Measurements from ENCODE around the gene OR10AD1. TPM values are rescaled to one million over a fixed set of nuclear protein-coding genes. Genes with fewer than 3 reads are reported as not detected.

OR10AD1 gene
- total RNA-seq, 3 donors from 2014 or later: not detected

DNA sequence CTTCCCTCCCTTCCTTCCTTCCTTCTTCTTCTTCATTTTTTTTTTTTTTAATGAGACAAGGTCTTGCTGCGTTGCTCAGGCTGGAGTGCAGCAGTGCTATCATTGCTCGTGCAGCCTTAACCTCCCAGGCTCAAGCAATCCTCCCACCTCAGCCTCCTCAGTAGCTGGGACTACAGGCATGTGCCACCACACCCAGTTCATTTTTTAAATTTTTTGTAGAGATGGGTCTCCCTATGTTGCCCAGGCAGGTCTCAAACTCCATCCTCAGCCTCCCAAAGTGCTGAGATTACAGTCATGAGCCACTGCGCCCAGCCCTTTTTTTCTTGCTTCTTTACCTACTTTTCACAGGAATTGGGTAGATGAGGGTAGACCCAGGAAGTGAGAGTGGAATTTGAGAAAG lies 1.6 kb downstream of the OR10AD1 start:
- H3K36me3 ChIP-seq: no peaks in the 10 kb centered on the region
- H3K4me3 ChIP-seq: no peak overlapping the region
- H3K27ac ChIP-seq: no peak overlapping the region
- DNase-seq (ENCODE audit: low spot score in 2 of 2): no peak
- no peaks in the 10 kb centered on the region for H3K27me3 ChIP-seq
- no peak for TF ChIP-seq POLR2A (IDR thresholded peaks at IDR 0.05)
- TF ChIP-seq, protein P1, sequence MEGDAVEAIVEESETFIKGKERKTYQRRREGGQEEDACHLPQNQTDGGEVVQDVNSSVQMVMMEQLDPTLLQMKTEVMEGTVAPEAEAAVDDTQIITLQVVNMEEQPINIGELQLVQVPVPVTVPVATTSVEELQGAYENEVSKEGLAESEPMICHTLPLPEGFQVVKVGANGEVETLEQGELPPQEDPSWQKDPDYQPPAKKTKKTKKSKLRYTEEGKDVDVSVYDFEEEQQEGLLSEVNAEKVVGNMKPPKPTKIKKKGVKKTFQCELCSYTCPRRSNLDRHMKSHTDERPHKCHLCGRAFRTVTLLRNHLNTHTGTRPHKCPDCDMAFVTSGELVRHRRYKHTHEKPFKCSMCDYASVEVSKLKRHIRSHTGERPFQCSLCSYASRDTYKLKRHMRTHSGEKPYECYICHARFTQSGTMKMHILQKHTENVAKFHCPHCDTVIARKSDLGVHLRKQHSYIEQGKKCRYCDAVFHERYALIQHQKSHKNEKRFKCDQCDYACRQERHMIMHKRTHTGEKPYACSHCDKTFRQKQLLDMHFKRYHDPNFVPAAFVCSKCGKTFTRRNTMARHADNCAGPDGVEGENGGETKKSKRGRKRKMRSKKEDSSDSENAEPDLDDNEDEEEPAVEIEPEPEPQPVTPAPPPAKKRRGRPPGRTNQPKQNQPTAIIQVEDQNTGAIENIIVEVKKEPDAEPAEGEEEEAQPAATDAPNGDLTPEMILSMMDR (IDR thresholded peaks at IDR 0.05): no peak
- TF ChIP-seq POLR2AphosphoS5 (IDR thresholded peaks at IDR 0.05): no peak
- intact Hi-C loops (cut with DNase I; ENCODE audit: low total_unique reads): no loop called here
- H3K9me3 ChIP-seq: peaks cover 20 to 28% of the 10 kb centered on the region in 2 donors
- no peaks in the 10 kb centered on the region for H3K4me1 ChIP-seq

DNA sequence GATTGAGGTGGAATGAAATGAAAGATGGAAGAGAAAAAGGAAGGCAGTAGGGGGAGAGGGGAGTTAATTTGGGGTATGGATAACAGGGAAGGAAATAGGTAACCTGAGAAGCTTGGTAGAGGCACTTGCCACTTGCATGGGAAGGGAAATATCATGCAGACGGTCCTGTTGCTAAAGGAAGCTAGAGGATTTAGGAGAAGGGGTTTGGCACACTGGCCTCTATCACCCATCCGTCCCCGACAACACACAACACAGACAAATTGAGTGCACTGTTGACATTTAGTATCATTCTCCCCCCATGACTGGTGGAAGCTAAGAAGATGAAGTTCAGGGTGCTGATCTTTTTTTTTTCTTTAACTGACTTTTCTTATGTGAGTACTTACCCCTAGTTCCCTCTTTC lies 2.0 kb downstream of the OR10AD1 start:
- DNase-seq (ENCODE audit: low spot score in 2 of 2): no peak
- Histone ChIP-seq H3K27ac (no peak overlapping the region), H3K4me3 (no peak overlapping the region), H3K9me3 (peaks cover 16 to 24% of the 10 kb centered on the region in 2 donors), H3K36me3 (no peaks in the 10 kb centered on the region), H3K27me3 (no peaks in the 10 kb centered on the region), H3K4me1 (no peaks in the 10 kb centered on the region)
- TF ChIP-seq, protein P1 (IDR thresholded peaks at IDR 0.05): no peak
- no peak for TF ChIP-seq POLR2A (IDR thresholded peaks at IDR 0.05)
- TF ChIP-seq POLR2AphosphoS5 (IDR thresholded peaks at IDR 0.05): no peak
- intact Hi-C loops (cut with DNase I; ENCODE audit: low total_unique reads): no loop called here

DNA sequence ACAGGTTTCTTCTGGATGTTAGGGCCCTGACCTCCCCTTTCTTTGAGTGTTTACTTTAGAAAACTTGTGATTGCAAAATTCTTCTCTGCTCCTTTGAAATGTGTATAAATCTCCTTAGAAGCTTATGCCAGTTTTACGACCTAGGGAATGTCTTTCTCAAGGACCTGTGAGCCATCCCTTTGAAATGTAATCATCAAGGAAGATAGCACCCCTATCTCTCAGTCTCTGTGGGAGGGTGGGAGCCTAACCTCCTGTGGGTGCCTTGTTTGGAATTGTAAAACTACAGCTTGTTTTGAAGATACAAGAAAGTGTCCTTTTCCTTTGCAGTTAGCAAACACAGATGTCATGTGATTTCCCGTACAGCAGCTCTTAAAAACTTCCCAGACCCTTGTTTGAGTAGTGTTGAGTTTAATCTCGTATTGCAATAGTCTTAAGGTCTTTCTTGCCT lies 3.3 kb downstream of the OR10AD1 start:
- Histone ChIP-seq H3K36me3 (no peaks in the 10 kb centered on the region), H3K4me1 (no peaks in the 10 kb centered on the region), H3K27ac (peak overlapping the region; percentile 99), H3K9me3 (peaks cover 7 to 12% of the 10 kb centered on the region in 2 donors), H3K27me3 (no peaks in the 10 kb centered on the region), H3K4me3 (peak overlapping the region in 1 of 3 donors; percentile 91)
- intact Hi-C loops (cut with DNase I; ENCODE audit: low total_unique reads): no loop called here
- no peak for DNase-seq (ENCODE audit: low spot score in 2 of 2)
- TF ChIP-seq POLR2AphosphoS5 (IDR thresholded peaks at IDR 0.05) (no peak), POLR2A (IDR thresholded peaks at IDR 0.05) (no peak)
- TF ChIP-seq, protein P1 (IDR thresholded peaks at IDR 0.05): no peak

DNA sequence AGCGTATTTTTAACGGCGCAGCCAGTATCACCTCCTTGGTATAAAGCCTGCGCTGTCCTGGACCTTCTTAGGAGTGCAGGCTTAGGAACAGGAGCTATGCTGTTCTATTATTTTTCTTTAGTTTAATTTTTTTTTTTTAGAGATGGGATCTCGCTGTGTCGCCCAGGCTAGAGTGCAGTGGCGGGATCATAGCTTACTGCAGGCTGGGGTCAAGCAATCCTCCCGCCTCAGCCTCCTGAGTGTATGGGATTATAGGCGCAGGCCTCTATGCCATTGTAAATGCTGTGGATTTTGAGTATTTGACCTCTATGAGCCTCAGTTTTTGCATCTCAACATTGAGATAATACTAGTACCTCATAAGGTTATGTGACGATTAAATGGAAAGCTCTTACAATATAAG lies 4.1 kb downstream of the OR10AD1 start:
- no peak for DNase-seq (ENCODE audit: low spot score in 2 of 2)
- intact Hi-C loops (cut with DNase I; ENCODE audit: low total_unique reads): no loop called here
- H3K4me1 ChIP-seq: no peaks in the 10 kb centered on the region
- H3K36me3 ChIP-seq: no peaks in the 10 kb centered on the region
- H3K9me3 ChIP-seq: peaks cover 6% of the 10 kb centered on the region in 2 donors
- peak overlapping the region; percentile 99 for H3K27ac ChIP-seq
- peak overlapping the region; percentile 69 to 91 (median 77) for H3K4me3 ChIP-seq
- H3K27me3 ChIP-seq: no peaks in the 10 kb centered on the region
- no peak for TF ChIP-seq POLR2AphosphoS5 (IDR thresholded peaks at IDR 0.05)
- TF ChIP-seq, protein P1 (IDR thresholded peaks at IDR 0.05): no peak

DNA sequence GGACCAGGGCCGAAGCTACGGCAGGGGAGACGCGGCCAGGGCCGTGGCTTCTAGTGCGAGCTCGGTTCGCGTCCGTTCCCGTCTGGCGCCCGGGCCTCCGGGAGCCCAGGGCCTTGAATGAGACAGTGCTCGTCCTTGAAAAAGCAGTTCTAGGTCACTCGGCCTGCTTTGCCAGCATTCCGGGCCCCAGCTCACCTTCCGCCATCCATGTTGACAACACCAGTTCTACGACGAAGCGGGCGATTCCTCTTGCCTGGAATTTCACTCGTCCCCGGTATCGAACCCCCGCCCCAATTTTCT lies 4.5 kb downstream of the OR10AD1 start:
- peak overlapping the region; percentile 69 to 91 (median 77) for H3K4me3 ChIP-seq
- DNase-seq (ENCODE audit: low spot score in 2 of 2): peak in 1 of 2 donors; percentile 44
- TF ChIP-seq, protein P1 (IDR thresholded peaks at IDR 0.05): no peak
- TF ChIP-seq POLR2A (IDR thresholded peaks at IDR 0.05) (no peak), POLR2AphosphoS5 (IDR thresholded peaks at IDR 0.05) (no peak)
- H3K36me3 ChIP-seq: no peaks in the 10 kb centered on the region
- H3K4me1 ChIP-seq: no peaks in the 10 kb centered on the region
- peak overlapping the region; percentile 99 for H3K27ac ChIP-seq
- peaks cover 3 to 6% of the 10 kb centered on the region in 2 donors for H3K9me3 ChIP-seq
- intact Hi-C loops (cut with DNase I; ENCODE audit: low total_unique reads): no loop called here
- H3K27me3 ChIP-seq: no peaks in the 10 kb centered on the region

All from breast epithelium (tissue), 4 donors.